GM19238 (cell line): ENCODE results near the gene CTBP1.
"Not testable (repeated sequence)": the region's sequence is repeated elsewhere in the genome, so short reads cannot be mapped to it uniquely, and the experiment has no call there.

Source experiments
- DNase-seq: peaks from one replicate; pipeline ENCODE4 v3.0.0; 2011; ENCODE audit warnings: low spot score; ENCODE audit not compliant: insufficient read length

The CTBP1 gene

DNA sequence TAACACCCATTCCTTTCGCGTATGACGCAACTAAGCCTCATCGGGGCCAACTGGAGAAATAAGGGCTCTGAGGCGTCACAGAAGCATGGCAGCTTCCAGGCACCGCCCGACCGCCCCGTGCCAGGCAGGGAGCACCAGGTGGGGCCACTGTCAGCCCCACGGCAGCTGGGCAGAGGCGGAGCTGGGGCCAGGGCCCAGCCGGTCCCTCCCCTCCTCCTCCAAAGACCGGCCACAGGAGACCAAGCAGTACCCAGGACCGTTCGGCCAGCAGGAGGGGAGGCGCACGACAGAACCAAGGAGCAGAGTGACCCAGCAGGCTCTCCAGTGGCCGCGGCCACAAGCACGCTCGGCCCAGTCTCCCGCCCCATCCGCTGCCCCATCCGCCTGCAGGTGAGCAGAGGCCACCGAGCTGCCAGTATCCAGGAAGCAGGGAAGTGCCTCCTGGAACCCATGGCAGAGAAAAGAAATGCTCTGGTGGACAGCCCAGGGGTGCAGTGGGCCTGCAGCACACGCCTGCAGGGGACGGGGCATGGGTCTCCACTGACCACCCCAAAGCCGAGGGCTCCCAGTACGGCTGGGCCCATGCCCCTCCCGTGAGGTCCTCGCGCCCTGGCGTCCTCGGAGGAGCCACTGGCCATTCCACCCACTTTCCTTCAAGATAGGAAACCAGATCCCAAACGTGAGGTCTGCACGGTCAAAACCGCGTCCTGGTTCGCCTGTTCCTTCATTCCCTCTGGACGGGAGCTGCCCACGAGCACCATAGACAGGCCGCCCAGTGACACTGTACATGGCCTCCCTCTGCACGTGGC lies 9.6 kb downstream of the CTBP1 start:
- DNase-seq, result no peak

DNA sequence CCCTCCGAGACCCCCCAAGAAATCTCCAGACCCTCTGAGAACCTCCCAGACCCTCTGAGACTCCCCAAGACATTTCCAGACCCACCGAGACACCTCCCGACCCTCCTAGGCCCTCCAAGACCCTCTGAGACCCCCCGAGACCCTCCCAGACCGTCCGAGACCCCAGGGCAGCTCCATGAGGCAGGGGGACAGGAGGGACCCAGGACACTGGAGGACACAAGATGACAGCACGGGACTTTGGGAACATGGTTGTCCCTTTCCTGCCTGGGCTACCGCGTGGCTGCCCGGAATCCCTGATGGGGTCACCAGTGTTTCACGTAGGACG lies 10.3 kb downstream of the CTBP1 start:
- DNase-seq, result no peak

DNA sequence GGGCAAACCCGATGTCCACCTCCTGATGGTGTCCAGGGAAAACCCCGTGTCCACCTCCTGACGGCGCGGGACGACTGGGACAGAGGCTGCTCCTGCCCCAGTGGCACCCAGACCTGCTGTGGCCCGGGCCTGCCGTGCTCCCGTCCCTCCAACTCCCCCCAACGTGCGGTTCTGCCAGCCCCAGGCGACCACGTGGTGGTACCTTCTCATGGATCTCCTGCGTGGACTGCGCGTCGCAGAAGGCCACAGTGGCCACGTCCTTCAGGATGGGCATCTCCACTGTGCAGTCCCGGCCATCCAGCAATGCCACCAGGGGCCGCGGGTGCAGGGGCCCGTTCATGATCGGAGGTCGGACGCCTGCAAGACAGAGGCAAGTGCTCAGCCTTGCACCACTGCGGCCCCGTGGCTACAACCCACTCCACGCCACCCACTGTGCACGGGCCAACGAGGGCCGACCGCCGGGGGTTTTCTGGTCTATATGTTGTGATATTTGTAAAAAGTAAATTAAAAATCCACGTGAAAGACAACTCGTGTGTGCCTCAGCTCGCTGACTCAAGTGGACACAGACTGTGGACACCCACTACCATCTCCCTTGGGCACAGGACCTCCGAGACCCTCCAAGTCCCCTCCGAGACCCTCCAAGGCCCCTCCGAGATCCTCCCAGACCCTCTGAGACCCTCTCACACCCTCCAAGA lies 10.8 kb downstream of the CTBP1 start:
- DNase-seq, result no peak

DNA sequence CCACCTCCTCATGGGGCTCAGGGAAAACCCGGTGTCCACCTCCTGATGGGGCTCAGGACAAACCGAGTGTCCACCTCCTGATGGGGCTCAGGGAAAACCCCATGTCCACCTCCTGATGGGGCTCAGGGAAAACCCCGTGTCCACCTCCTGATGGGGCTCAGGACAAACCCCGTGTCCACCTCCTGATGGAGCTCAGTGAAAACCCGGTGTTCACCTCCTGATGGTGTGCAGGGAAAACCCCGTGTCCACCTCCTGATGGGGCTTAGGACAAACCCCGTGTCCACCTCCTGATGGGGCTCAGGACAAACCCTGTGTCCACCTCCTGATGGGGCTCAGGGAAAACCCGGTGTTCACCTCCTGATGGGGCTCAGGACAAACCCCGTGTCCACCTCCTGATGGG lies 11.7 kb downstream of the CTBP1 start:
- not testable (repeated sequence) for DNase-seq

DNA sequence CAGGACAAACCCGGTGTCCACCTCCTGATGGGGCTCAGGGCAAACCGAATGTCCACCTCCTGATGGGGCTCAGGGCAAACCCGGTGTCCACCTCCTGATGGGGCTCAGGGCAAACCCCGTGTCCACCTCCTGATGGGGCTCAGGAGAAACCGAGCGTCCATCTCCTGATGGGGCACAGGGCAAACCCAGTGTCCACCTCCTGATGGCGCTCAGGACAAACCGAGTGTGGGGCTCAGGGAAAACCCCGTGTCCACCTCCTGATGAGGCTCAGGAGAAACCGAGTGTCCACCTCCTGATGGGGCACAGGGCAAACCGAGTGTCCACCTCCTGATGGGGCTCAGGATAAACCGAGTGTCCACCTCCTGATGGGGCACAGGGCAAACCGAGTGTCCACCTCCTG lies 12.1 kb downstream of the CTBP1 start:
- DNase-seq, result not testable (repeated sequence)

DNA sequence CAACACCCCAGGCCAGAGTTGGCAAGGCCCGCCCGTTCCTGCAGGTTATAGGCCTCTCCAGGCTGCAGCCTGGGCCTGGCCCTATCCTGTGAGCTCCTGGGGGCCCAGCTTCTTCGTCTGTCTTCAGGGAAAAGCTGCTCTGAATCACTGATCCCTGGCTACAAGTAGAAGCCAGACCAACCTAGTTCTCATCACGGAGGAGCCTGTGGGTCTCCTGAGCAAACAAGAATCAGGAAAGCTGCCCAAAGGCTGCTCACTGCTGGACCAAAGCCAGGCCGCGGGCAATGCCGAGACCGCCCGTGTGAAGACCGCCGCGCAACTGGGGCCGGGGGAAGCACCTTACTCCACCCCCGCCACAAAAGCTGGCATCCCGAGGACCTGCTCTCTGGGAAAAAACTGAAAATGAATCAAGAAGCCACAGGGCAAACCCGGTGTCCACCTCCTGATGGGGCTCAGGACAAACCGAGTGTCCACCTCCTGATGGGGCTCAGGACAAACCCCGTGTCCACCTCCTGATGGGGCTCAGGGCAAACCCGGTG lies 12.8 kb downstream of the CTBP1 start:
- no peak for DNase-seq

DNA sequence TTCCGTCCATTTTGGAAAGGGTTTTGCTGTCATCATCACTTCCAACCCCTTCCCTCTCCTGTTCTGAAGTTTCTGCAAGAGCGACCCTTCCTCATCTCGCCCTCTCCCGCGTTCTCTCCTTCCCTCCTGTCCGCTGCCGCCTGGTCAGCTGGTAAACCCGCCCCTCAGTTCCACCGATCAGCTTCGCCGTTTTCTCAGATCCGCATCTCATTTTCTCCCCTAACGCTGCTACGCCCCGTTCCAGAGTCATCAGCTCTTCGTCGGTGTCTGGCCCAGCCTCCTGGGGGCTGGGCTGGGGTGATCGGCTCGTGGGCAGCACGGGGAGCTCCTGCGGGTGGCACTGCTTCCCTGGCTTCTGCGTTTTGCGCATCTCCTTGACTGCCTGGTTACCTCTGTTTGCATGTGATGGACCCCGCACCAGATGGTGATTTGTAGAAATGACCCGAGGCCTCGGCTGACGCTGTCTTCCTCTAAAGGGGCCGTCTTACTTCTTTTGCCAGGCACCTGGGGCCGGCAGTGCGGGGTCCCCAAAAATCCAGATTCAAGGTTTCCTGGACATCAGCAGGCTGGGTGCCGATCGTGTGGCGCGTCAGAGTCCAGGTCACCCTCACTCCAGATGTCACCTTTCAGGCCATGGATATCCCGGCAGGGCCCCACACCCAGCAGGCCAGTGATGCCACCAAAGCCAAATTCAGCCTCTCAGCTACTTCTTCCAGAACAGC lies 13.4 kb downstream of the CTBP1 start:
- DNase-seq, result no peak

DNA sequence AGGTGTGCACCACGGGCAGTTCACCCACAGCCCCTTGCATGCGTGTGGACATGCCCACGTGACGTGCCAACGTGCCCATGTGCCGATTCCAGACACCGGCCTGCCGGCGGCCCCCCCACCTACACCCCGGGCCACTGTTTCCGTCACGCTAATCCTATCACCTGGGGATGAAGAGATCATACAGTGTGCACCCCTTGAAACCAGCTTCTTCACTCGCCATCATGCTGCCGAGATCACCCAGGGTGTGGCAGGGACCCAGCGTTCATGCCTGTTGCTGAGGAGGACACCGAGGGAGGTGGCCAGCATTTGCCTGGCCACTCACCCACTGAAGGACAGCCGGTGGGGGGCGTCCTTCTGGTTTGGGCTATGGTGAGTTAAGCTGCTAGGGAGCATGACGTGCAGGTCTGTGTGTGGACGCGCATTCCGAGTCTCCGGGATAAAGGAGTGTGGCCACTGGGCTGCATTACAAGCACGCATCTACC lies 14.1 kb downstream of the CTBP1 start:
- no peak for DNase-seq

DNA sequence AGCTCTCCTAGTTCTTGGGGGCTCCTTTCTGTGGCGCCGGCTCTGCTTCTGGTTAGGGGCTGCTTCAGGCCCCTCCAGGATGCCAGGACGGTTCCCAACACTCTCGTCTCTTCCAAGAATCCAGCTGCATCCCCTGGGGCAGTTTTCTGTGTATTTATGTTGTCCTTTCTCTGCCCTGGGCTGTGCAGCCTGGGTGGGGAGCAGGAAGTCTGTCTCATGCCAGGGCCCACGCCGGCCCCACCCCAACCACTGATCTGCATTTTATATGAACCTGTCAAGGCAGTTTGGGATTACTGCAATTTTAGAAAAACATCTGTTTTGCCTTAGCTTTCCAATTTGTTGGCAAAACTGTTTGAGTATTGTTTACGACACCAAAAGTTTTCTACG lies 14.6 kb downstream of the CTBP1 start:
- no peak for DNase-seq

DNA sequence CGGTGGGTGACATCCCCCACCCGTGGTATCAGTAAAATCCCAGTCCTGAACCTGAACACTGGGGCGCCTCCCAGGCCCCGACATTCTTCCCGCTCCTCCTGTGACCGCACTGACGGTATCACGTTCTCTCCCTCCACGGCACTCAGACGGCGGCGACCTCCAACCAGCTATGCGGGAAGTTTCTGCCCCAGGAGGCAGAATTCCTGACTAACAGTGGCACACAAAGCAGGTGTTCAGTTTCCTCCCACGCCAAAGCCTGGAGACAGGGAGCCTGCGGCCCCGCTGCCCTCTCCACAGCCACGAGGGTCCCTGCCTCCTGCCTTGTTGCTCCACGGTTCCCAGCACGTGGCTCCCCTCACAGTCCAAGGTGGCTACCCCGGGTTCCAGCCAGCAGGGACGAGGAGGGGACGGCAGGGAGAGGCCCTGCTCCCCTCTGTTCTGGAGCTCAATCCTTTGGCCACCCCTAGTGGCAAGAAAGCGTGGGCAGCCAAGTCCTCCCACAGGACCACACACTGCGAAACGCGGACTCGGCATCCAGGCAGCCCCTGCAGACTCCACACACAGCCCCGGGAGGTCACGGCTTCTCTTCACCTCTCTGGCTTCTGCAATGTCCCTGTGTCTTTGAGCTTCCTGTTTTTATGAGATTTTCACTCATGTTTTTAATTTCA lies 15.2 kb downstream of the CTBP1 start:
- no peak for DNase-seq

DNA sequence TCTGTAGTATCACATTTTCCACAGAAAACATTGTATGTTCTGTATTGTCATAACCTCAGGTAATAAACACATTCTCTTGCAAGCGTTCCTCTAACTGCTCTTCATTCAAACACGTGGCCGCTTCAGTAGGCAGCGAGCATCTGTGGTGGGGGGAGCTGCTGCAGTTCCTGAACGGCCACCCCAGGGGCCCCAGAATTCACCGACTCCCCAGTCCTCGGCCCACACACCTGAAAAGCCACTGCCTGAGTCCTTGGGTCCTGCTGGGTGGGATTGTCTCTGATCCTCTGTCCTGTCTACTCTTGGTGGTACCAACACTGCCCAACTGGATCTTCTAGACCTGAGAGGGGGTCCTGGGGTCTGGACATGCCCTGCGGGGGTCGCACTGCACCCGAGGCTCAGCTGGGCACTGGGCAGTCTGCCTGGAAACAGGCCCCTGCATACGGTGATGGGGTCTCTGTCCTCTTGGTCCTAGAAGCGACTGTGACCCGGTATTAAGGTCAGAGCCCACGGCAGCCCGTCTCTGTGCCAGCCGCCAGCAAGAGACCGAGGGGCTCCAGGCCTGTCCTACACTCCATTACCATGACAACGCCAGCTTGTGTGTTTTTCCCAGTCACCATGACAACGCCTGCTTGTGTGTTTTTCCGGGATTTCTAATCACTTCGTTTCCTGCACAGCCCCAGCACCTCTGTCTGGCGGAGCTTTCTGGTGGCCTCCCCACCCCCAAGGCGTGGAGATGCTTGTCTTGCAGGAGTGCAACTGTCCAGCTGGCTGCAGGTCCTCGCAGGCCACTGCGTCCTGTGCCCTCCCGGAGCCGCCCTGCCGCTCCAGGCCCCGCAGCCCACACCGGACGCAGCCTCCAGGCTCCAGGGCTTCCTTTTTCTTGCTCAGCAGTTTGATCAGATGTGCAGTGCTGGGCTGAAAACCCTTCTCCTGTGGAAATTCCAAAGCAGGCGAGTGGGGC lies 16.0 kb downstream of the CTBP1 start:
- no peak for DNase-seq

DNA sequence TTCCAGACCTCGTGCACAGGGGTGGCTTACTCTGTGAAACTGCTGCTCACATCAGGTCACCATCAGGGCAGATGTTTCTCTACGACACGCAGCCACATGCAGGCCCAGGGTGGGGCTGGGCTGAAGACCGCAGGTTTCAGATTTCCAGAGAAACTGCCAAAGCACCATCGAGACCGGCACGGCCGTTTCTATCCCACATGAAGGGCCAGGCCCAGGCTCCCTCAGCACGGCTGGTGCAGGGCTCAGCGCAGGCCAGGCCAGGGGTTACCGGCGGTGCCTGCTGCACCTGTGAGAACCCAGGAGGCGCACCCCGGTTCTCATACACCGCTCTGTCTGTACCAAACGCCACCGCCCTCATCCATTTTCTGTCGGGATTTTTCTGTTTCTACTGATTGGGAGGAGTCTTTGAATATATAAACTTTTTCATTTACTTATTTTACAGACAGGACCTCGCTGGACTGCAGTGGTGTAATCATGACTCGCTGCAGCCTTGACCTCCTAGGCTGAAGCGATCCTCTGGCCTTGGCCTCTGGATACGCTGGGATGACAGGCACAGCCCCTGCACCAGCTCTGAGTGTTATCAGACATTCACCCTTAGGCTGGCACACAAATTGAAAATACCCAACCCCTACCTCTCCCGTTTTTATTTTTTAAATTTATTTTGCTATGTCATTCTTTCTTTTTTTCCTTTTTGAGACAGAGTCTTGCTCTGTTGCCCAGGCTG lies 17.1 kb downstream of the CTBP1 start:
- no peak for DNase-seq

DNA sequence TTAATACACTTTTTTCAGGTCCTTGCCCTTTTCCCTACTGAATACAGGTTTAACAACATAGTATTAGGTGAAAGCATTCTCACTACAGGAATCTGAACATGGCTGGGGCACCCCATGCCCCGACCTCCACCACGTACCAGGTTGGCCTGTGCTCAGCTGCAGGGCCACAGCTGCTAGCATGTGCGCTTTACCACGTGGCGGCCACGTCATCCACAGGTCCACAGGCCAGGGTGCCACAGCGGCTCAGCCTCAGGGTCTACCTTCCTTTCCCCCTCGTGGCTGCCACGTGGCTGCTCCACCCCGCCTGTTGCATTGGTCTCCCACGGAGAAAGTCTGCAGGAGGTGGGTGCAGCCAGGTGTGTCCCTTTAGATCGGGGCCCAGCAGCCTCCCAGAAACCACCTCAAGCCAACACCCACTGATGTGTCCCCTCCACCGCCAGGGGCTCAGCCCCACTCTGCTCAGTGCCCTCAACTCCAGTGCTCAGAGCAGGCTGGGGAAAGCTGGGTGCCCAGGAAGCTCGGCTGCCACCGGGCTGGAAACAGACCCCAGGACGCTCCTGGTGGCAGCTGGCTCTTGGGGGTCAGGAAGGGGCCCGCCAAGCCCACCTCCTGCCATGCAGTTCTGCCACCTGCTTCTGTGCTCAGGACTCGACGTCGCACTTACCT lies 17.8 kb downstream of the CTBP1 start:
- no peak for DNase-seq

DNA sequence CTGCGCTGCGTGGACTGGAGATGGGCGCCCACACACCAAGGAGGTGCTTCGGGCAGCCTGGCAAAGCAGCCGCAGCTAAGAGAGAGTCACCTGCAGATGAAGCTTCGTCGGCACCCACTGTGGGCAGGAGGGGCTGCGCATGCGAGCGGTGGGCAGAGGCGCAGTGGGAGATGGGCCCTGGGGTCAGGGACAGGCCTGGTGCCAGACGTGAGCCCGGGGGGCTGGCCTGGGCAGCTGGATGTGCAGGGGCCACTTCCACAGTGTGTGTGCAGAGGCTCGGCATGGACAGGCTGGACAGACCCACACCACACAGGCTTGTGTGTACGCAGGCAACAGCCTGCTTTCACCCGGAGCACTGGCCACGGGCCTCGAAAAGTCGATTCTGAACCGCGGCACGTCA lies 18.6 kb downstream of the CTBP1 start:
- no peak for DNase-seq

DNA sequence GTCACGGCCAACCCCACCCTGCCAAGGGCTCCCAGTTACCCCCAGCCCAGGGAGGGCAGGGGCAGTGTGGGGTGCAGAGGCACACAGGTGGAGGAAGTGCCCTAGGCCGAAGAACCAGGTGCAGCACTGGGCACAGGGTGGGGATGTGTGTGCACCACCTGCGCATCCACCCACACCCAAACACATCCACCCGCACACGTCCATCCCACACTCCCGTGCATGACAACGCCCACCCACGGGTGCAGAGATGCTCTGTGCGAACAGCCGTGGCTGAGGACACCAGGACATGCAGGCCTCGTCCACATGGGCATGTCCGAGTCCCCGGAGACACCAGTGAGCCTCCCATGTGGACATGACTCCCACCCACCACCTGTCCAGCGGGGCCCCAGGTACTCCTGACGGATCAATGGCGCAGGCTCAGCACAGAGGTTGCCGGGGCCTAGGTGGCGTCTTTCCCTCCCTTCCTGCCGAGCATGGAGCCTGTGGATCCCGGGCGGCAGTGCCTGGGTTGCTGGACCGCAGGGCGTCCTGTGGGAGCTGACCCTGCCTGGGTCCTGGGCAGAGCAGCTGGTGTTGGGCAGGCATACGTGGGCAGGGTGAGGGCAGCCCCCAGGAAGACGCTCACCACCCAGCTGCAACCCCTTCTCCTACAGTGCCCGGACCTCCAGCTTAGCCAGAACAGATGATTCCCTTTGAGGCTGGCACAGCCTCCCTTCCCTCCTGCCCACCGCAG lies 19.6 kb downstream of the CTBP1 start:
- DNase-seq, result no peak

DNA sequence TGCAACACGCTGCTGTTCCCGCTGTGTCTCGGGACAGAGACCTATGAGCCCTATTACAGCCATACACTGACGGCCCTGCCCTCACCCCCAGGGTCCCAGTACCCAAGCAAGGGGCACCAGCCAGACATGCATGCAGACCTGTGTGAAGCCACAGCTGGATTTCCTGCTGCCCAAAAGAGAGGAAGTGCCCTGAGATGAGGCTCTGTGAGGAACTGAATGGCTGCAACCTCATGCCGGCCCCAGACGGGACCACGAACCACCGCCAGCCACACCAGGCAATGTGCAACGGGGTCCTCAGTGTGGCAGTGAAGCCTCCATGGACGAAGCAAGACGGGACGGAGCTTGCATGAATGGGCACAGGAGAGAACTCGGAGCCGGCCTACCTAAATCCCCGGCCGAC lies 21.1 kb downstream of the CTBP1 start:
- DNase-seq, result no peak

DNA sequence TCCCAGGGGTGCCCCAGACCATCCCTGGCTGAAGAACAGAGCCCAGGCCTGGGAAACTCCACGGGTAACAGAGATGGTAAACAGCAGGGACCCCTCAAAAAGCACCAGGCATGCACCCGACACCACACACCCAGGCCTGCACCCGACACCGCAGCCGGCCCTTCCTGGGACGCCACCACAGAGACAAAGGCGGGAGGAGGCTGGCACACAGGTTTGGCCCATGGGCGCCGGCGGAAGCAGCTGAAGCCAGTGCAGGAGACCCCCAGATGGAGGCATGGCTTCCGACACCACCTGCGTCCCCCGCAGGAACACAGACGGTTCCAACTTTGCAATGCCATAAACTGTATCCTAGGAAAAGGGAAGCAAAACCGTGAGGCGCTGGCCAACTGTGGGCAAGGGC lies 22.3 kb downstream of the CTBP1 start:
- no peak for DNase-seq

DNA sequence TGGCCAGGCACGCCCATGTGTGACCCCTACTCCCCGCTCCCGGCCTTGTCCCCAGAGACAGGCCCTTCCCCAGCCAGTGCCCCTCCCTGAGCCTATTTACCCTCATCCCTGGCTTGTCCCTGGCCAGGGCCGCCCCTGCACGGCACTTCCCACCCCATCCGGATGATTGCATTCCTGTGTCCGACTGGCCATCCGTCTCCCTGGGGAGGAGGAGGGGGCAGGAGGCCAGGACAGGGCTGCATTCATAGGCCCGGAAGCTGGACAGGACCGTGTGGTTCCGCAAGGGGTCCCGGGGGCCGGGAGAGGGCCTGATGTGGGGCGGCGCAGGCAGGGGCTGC lies 22.8 kb downstream of the CTBP1 start:
- no peak for DNase-seq
